IPS-NIHi7 (cell line): ENCODE results near the gene TACC3.

Experiments
- DNase-seq: peaks from one replicate; pipeline ENCODE4 v3.0.0; 2012; ENCODE audit warnings: mixed read lengths; ENCODE audit errors: extremely low spot score

Gene TACC3

DNA sequence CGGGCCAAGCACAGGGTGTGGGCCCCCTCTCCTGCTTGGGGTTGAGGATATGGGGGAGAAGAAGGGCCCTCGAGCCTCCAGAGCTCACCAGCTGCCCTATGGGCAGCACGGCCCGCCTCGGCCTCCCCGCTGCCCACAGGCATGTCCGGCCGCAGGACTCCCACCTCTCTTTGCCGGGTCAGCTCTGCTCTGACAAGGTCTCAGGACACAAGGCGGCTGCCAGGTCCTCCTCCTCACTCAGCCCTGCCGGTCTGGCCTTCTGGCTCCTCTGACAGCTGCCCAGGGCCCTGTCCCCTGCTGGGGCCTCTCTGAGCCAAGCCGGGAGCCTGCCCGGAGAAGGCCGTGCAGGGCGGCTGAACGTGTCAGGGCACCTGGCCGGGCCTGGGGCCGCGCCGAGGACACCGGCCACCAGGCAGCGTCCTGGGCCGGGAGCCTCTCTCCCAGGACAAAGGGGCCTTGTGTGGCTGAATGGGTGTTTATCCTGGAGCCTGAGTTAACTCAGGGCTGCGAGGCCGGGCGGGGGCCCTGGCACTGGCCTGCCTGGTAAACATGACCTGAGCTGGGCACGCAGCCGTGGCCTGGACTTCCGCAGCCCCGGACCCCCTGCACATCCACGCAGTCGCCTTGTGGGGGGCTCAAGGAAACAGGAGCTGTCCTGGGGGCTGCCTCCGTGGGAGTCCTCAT is 25.7 kb downstream of the TACC3 start:
- DNase-seq: no peak

DNA sequence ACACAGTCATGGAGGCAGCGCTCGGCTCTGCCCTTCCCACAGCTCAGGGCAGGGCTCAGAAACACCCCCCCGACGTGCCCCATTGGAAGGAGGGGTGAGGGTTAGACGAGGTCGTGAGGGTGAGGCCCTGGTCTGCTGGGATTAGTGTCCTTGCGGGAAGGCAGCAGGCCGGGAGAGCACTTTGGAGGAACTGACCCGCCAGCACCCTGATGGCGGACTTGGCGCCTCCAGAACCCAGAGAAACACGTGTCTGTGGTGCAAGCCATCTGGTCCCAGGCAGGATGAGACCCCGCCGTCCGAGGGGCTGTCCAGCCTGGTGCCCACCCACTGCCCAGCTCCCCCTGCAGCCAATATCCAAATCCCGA is 26.3 kb downstream of the TACC3 start:
- no peak for DNase-seq

DNA sequence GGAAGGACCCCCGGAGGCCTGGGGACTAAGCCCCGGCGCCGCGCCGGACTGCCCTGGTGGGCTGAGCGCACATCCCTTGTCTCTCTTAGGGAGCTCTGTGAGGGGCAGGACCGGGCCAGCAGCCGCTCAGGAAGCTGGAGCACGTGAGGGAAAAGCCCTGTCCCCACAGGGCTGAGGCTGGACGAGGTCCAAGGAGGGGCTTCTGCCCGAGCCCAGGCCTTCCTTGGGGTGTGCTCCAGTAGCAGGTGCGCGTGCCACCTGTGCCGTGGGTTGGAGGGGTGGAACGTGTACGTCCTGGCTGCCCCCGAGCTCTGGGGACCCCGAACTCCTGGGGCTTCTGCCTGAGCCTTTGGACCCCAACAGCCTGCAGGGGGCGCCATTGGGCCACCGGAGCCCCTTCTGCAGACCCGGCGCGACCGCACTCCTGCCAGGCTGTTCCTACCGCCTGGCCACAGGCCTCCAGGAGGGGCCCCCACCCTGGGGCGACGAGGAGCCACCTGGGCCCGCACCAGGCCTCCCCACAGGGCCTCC is 27.2 kb downstream of the TACC3 start:
- DNase-seq: peak; percentile 92

DNA sequence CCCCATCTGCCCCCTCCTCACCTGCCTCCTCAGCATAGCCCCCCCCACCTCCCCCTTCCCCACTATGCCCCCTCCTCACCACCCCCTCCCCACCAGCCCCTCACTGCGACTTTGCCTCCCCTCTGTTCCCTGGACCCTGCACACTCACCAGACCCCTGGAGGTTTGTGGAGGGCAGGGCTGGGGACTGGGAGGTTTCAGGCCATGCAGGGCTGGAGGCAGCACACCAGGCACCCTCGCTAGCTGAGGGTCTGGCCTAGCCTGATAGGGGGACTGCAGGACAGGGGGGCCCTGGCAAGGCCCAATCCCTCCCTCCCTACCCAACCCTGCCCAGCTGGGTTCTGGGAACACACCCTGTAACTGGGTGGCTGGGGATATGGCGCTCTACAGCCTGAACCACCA is 28.0 kb downstream of the TACC3 start:
- DNase-seq: no peak

DNA sequence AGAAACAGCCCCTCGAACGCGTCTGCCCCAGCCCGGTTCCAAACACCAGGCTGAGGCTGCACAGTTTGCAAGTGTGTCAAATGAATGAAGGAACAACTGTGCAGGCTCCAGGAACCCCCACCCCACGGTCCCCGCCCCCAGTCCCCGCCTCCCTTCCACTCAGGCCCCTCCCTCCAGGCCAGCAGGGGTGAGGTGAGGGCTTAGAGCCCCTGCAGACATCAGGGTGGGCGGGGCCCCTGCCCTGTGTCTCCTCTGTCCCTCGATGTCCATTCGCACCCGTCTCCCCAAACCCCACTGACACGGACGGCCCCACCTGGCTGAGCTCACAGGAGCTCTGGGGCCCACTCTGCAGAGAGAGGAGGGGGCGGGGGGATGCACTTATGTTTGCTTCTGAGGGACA is 28.5 kb downstream of the TACC3 start:
- DNase-seq: no peak

DNA sequence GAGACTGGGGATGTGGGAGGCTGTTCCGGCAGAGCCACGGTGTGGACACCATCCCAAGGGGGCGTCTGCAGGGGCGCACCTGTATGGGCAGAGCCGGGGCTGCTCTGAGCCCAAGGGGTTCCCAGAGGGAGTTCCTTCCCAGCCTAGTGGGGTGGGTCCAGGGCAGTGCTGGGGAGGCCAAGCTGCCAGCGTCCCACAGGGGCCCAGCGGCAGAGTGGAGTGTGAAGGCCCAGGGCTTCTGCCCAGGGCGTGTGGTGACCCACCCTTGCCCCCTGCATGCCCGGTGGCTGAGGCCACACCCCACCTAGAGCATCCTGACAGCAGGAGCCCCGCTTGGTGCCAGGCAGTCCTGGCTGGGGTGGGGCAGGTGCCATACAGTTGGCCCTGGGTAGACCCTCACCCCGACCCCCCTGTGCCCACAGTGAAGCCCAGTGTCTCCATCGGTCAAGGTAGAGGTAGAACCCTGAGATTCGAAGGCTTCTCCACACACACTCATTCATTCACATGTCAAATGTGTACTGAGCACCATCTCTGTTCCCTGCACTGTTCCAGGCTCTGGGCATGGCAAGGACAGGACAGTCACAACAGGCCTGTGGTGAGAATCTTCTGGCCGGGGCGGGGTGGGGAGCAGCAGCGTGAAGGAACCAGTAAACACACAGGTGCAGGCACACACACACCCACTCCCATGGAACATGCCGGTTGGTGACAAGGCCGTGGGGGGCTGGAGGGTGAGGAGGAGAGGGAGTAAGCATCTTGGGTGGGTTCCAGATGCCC is 29.2 kb downstream of the TACC3 start:
- DNase-seq: no peak

DNA sequence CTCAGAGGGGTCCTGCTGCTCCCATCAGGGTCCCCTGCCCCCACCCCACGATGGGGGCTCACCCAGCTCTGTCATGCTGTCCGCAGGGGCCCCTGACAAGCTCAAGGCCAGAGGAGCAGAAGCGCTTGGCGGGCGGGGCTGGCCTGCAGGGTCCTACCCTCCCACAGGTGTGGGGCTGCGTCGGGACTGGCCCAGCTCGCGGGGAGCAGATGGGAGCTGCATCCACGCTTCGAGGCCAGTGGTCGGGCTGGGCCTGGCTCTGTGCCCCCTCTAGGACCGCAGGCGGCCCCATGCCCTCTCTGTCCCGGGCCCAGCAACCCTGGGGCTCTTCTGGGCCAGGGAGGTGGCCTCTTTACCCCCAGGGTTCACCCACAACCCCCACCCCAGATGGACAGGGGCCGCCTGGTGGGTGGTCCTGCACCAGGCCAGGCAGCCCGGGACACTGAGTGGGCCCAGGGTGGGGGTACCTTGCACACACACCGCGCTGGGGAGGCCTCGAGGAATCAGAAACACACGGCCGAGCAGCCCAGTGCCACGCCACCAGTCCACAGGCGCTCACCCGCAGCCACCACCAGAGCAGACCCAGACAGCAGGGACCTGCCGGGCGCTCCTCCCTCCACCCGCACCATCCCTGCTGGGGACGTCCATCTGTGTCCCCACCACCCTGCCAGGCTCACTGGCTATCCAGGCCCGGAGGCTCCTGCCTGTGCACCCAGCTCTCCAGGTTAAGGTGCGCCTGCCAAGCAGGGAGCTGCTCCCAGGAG is 30.0 kb downstream of the TACC3 start:
- DNase-seq: no peak

DNA sequence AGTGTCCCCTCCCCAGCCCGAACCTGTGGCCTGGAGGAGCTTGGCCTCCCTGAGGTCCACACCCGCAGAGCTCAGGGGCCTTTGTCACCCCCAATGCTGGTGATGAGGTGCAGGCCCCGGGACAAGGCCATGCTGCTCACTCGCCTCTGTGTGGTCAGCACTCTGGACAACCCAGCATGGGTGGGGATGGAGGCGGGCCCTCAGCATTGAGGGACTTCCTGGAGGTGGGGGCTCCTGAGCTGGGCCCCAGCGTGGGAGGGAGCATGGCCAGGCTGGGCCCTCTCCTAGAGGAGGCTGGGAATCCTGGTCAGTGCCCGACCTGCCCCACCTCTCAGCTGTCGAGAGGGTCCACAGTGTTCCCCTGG is 30.6 kb downstream of the TACC3 start:
- no peak for DNase-seq

DNA sequence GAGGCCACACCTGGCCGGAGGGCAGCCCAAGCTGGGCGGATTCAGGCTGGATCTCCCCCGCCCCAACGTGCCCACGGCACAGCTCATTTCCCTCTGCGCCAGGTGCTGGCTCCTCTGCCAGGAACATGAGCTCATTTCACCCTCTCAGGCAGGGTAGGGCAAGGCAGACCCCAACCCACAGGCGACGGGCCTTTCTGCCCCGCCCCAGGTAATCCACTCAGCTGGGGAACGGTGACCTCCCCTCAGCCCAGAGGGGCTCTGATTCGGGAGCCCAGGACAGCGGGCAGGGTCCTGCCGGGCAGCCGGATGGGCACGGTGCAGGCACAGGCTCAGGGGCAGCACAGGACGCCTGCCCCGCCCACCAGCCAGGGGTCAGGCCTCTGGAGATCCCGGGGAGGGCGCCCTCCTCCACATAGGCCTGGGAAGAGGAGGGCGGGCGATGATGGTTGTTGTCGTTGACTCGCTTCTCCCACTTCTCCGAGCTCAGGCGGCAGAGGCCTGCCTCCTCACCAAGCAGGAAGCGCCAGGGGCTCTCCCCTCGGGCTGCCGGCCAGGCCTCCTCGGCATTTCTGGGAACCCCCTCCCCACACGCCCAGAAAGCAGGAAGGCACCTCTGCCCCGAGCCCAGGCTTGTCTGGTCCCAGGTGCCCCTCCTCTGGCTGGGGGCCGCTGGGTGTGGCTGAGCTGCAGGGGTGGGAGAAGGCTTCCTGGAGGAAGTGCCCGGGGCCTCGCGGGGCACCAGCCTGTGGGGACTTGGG is 31.1 kb downstream of the TACC3 start:
- no peak for DNase-seq

DNA sequence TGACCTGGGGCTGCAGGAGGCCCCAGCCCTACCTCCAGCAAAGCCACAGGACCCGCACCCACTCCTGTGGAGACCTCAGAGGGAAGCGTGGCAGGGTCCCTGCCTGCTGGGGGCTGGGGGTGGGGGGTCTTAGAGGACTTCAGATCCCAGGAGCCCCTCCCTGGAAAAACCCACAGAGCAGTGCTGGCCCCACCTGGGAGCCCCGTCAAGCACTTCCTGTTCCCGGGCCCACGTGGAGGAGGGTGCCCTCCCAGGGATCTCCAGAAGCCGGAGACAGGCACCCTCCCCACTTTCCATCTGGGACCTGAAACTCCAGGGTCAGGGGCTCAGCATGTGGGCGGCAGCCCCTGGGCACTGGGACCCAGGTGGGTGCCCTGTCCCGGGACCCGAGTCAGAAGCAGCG is 32.0 kb downstream of the TACC3 start:
- no peak for DNase-seq

DNA sequence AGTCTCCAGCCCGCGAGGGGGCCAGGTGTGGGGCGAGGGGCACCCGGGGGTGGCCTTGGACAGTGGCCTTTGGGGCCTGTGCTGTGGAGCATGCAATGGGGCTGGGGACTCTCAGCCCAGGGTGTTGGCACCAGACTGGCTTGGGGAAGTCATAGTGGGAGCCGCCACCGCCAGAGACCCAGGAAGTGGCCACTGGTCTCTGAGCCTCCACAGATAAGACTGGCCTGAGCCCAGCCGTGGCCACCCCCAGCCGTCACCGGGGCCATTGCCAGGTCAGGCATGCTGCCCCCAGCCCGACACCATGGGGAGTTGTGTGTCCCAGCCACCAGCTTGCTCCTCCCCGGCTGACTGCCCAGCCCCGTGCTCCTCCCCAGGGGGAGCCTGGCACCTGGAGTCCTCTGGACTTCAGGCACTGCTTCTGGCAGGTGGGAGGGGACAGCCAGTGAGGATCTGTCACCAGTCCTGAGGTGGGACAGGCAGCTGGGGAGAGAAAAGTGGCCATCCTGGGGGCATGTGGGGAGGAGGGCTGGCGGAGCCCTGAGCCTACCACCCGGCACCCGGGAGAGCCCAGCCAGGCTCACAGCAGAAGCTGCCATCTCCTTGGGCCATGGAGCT is 32.5 kb downstream of the TACC3 start:
- DNase-seq: no peak

DNA sequence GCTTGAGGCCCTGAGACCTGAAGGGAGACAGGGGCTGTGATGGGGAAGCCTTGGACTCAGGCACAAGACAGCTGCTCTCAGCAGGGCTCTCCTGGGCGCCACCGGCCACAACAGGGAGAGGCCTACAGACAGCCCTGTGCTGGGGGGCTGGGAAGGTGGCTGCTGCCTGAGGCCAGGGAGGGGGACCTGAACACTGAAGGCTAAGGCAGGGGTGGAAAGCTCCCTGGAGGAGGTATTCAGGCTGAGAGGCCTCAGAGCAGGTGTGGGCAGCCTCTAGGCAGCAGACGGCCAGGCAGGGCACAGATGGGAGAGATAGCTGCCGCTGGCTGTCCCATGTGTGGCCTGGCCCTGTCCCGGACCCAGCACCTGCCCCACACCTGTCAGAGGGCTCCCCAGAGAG is 33.0 kb downstream of the TACC3 start:
- DNase-seq: no peak

DNA sequence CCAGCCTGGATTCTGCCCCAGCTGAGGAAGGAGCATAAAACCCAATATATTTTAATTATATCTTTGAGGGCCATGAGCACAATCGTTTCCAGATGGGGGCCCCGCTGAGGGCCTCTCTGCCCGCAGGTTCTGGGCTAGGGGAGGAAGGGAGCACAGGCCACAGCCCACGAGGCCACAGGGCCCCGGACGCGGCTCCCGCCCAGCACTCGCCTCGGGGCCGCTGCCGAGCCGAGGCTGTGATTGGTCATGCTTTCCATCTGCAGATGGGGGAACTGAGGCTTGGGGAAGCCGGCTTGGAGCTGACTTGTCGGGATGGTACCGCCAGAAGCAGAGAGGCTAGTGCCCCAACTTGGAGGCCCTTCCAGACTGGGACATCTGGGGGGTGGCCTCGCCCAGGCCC is 34.0 kb downstream of the TACC3 start:
- DNase-seq: no peak

DNA sequence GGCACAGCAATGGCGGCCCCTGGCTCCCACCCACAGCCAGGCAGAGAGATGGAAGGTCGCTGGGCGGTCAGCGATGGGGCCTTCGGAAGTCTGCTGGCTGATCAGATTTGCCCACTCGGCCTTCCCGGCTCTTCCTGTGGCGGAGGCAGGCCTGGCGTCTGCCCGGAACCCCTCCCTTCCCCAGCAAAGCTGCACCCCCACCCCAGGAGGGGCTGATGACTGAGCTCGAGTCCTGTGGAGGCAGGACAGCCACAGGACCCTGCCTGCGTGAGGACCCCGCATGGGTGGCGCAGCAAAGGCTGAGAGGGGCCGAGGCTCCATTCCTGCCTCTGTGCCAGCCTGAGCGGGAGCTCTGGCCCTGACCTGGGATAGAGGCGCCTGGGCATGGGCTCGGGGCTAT is 34.8 kb downstream of the TACC3 start:
- DNase-seq: no peak

DNA sequence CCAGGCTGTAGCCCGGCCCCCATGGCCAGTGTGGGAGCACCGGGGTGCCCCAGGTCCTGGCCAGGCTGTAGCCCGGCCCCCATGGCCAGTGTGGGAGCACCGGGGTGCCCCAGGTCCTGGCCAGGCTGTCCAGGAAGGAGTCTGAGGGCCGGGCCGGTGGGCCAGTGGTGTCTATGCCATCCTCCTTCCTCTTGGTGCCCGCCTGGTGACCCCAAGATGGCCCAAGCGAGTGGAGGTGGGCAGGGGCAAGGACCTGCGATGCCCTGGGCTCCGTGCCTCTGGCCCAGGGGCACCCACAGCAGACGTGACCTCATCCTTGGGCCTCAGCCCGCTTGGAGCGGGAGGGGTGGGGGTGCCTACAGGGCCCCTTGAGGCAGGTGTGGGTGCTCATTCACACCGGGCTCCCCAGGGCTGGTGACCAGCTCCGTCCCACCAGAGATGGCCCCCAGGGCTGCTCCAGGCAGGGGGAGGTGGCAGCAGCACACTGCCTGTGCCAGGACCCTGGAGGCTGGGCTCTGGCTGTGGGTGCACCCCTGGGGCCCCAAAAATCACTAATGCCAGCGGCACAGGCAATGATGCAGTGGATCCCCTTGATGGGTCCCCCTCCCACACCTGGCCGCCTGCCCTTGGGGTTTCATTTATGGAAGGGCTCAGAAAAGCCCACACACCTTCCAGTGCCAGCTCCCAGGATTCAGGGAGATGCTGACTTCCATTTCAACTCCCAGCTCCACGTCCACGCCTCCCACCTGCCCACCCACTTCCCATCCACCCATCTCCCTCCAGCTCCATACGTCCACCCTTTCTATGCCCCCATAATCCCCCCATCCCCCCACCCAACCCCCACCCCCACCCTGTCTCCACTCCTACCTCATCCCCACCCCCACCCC is 35.8 kb downstream of the TACC3 start:
- no peak for DNase-seq

DNA sequence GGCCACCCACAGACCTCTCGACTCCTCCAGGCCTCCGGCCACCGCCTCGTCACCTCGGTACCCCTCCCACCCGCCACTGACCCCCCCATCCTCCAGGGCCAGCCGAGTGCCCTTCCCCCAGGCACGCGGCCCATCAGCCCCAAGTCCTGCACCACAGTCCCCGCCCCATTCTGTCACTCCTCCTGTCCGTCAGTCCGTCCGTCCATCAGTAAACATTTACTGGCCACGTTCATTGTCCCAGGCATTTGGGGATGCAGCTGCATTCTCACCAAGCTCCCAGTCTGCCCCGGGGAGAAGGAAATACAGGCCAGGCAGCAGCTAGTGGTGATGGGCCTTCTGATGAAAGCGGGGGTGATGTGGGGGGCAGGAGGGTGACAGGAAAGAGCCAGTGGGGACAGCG is 36.5 kb downstream of the TACC3 start:
- DNase-seq: no peak

DNA sequence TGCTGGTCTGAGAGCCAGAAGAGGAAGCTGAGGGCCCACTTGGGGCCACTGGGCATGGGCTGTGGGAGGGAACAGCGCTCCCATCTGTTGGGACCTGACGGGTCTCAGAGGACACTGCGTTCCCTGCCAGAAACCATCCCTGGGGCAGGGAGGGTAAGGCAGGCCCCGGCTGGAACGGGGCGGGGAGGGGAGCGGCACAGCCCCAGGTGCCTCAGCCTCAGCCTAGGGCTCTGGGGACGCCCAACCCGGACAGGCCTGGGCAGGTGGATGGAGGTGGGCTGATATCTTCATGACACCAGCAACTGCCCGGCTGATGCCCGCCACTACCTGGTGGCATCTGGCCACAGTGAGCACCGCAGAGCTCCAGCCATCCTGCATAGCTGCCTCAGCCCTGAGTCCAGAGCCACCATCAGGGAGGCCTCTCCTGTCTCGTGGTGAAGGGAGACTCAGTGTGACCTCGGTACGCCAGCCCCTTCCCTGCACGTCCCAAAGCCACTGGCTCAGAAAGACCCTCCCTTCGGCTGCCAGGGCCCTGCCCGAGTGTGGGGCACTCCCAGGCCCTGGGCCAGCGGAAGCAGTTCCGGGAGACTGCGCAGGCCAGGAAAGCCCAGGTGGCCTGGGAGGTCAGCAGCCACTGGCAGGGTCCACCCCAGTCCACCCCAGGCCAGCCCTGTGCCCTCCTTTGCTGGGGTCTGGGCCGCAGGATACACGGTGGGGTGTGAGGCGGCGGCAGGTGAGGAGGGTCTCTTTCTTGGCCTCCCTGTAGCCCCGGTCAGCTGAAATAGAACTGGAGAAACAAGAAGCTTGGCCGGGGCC is 37.2 kb downstream of the TACC3 start:
- no peak for DNase-seq

DNA sequence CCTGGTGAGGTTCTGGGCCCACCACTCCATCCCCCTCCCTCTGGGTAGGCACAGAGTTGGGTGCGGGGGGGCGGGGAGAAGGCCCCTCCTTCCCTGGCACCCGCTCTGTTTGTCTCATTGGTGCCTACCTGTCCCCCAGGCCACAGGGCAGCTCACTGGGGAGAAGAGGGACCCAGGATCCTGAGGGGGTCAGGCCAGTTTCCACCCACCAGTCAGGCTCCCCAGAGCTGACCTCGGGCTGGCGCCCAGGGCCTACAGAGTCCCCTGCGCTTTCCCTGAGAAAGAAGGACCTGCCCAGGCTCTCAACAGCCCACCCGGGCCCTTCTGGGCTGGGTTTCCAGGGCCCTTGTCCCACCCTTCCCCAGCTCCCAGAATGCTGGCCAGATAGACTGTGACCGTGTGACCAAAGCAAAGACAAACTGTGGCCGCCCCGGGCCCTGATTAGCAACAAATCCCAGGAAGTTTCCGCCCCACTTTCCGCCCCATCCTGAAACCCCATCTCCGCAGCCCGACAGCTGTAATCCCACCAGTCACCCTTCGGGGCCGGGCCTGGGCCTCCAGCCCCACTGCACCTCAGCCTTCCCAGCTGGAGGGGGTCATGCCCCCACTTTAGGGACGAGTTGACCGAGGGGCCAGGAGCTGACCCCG is 38.0 kb downstream of the TACC3 start:
- no peak for DNase-seq

DNA sequence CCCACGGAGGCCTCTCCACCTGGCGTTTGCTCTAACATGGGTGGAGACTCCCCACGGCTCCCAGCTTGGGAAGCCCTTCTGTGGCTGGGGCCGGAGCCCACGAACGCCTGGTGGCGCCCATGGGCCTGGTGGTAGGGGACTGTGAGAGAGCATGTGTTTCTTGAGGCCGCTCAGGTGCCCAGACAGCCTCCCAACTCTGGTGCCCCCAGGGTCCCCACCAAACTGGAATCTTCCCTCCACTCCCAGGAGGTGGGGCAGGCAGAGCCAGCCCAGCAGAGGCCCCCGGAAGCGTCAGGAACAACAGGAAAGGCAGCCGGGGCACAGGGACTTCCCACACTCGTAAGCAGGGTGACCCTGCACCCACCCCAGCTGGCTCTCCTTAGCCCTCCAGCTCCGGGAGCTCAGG is 38.5 kb downstream of the TACC3 start:
- DNase-seq: no peak
